ENCODE data around the gene SUMF1. TPM values are rescaled to one million over a fixed set of nuclear protein-coding genes. Genes with fewer than 3 reads are reported as not detected.

Gene SUMF1
- total RNA-seq, 1 donor from 2014 or later, result 17.5 TPM

- Mint-ChIP-seq H3K27ac (ENCODE audit: unreplicated experiment) (no peak overlapping the region), H3K9me3 (ENCODE audit: unreplicated experiment) (no peaks in the 10 kb centered on the region), H3K4me1 (ENCODE audit: unreplicated experiment) (no peaks in the 10 kb centered on the region), H3K27me3 (ENCODE audit: unreplicated experiment) (no peaks in the 10 kb centered on the region), H3K4me3 (ENCODE audit: unreplicated experiment) (no peak overlapping the region), H3K36me3 (ENCODE audit: low read depth, unreplicated experiment) (no peaks in the 10 kb centered on the region)
- no peak for DNase-seq (ENCODE audit: low spot score)
- no peak for TF ChIP-seq CTCF (IDR thresholded peaks at IDR 0.05; ENCODE audit: unreplicated experiment)
Observed at GRCh38 chr3:4417449-4417848, 49.6 kb downstream of the SUMF1 start.

GRCh38 chr3:4416961-4417360 lies 50.1 kb downstream of the SUMF1 start:
- Mint-ChIP-seq H3K36me3 (ENCODE audit: low read depth, unreplicated experiment) (no peaks in the 10 kb centered on the region), H3K4me1 (ENCODE audit: unreplicated experiment) (no peaks in the 10 kb centered on the region), H3K27ac (ENCODE audit: unreplicated experiment) (no peak overlapping the region), H3K9me3 (ENCODE audit: unreplicated experiment) (no peaks in the 10 kb centered on the region), H3K27me3 (ENCODE audit: unreplicated experiment) (no peaks in the 10 kb centered on the region), H3K4me3 (ENCODE audit: unreplicated experiment) (no peak overlapping the region)
- no peak for TF ChIP-seq CTCF (IDR thresholded peaks at IDR 0.05; ENCODE audit: unreplicated experiment)
- no peak for DNase-seq (ENCODE audit: low spot score)

GRCh38 chr3:4416427-4416945 lies 50.6 kb downstream of the SUMF1 start:
- H3K36me3 Mint-ChIP-seq (ENCODE audit: low read depth, unreplicated experiment), result no peaks in the 10 kb centered on the region
- no peaks in the 10 kb centered on the region for H3K4me1 Mint-ChIP-seq (ENCODE audit: unreplicated experiment)
- no peaks in the 10 kb centered on the region for H3K9me3 Mint-ChIP-seq (ENCODE audit: unreplicated experiment)
- no peak for TF ChIP-seq CTCF (IDR thresholded peaks at IDR 0.05; ENCODE audit: unreplicated experiment)
- no peaks in the 10 kb centered on the region for H3K27me3 Mint-ChIP-seq (ENCODE audit: unreplicated experiment)
- H3K27ac Mint-ChIP-seq (ENCODE audit: unreplicated experiment), result no peak overlapping the region
- H3K4me3 Mint-ChIP-seq (ENCODE audit: unreplicated experiment), result no peak overlapping the region
- no peak for DNase-seq (ENCODE audit: low spot score)

GRCh38 chr3:4413467-4413866 lies 53.6 kb downstream of the SUMF1 start:
- Mint-ChIP-seq H3K9me3 (ENCODE audit: unreplicated experiment) (no peaks in the 10 kb centered on the region), H3K4me3 (ENCODE audit: unreplicated experiment) (no peak overlapping the region), H3K27me3 (ENCODE audit: unreplicated experiment) (no peaks in the 10 kb centered on the region), H3K4me1 (ENCODE audit: unreplicated experiment) (no peaks in the 10 kb centered on the region), H3K36me3 (ENCODE audit: low read depth, unreplicated experiment) (no peaks in the 10 kb centered on the region), H3K27ac (ENCODE audit: unreplicated experiment) (no peak overlapping the region)
- no peak for TF ChIP-seq CTCF (IDR thresholded peaks at IDR 0.05; ENCODE audit: unreplicated experiment)
- DNase-seq (ENCODE audit: low spot score), result no peak

GRCh38 chr3:4411833-4412232 lies 55.2 kb downstream of the SUMF1 start:
- H3K4me1 Mint-ChIP-seq (ENCODE audit: unreplicated experiment), result no peaks in the 10 kb centered on the region
- no peak overlapping the region for H3K27ac Mint-ChIP-seq (ENCODE audit: unreplicated experiment)
- no peak for TF ChIP-seq CTCF (IDR thresholded peaks at IDR 0.05; ENCODE audit: unreplicated experiment)
- no peaks in the 10 kb centered on the region for H3K27me3 Mint-ChIP-seq (ENCODE audit: unreplicated experiment)
- H3K36me3 Mint-ChIP-seq (ENCODE audit: low read depth, unreplicated experiment), result no peaks in the 10 kb centered on the region
- H3K9me3 Mint-ChIP-seq (ENCODE audit: unreplicated experiment), result no peaks in the 10 kb centered on the region
- DNase-seq (ENCODE audit: low spot score), result no peak
- no peak overlapping the region for H3K4me3 Mint-ChIP-seq (ENCODE audit: unreplicated experiment)

Measured in endothelial cell (in vitro differentiated cells).